HCT116 (cell line): Measurements from ENCODE around the gene MTMR12. TPM values are rescaled to one million over a fixed set of nuclear protein-coding genes. Genes with fewer than 3 reads are reported as not detected.

Experiments
- ATAC-seq: fragments of 200-7000 bp; cut with Tn5 transposase; 2 replicates; pipeline ENCODE4 v1.9.1; 2020; ENCODE audit warnings: mild to moderate bottlenecking, moderate library complexity
- BruUV-seq: library from RNA; stranded (reverse); fragments of 400-500 nt; replicated peaks from 2 replicates; lab custom pipeline; 2021; lab: Mats Ljungman, UMichigan
- CTCF ChIA-PET: fragments of 300-600 bp; sonication (Branson Sonifier 250); formaldehyde crosslinking; loops from one replicate; lab custom pipeline; 2021; ENCODE audit warnings: antibody characterized with exemption; lab: Charles Lee
- POLR2A ChIA-PET: fragments of 300-600, 350-600 bp; sonication (Branson Sonifier 250); formaldehyde crosslinking; loops from one replicate; lab custom pipeline; 2021; ENCODE audit warnings: antibody characterized with exemption; lab: Charles Lee
- RAD21 ChIA-PET, 2 experiments: fragments of 300-600 bp; sonication (Branson Sonifier 250); formaldehyde crosslinking; loops; one replicate each; lab custom pipeline; 2023; ENCODE audit warnings: low total read pairs in 2 of 2; ENCODE audit not compliant: uncharacterized antibody in 2 of 2, unreplicated experiment in 2 of 2, low non-redundant PET in 1 of 2; lab: Charles Lee
- DNase-seq: peaks from one replicate; pipeline ENCODE4 v3.0.0-alpha.2; 2010; ENCODE audit warnings: low read depth, low spot score
- H2AFZ ChIP-seq: fragments of 200-600 bp; shearing (Covaris generic), sonication (generic); 2 replicates; pipeline ENCODE4 v1.6.1; 2017; ENCODE audit warnings: low read depth, mixed run types, mixed read lengths, antibody characterized with exemption, low read length; ENCODE audit not compliant: poor library complexity, severe bottlenecking
- H3K27ac ChIP-seq: 2 replicates; pipeline ENCODE4 v1.5.1; 2012; ENCODE audit warnings: low read depth, low read length
- H3K27me3 ChIP-seq: fragments of 200-600 bp; sonication (generic); 2 replicates; pipeline ENCODE4 v1.6.1; 2016; ENCODE audit warnings: mixed run types, low read length, mixed read lengths; ENCODE audit not compliant: insufficient read depth
- H3K36me3 ChIP-seq, 2 experiments: fragments of 200-500 bp in 1 of 2; fragments of 200-600 bp in 1 of 2; sonication (Bioruptor generic) in 1 of 2; sonication (generic) in 1 of 2; 2 replicates each; pipeline versions ENCODE4 v1.5.1 to v1.6.1; 2014 to 2016; ENCODE audit warnings: low read length in 2 of 2, inconsistent platforms in 1 of 2, mixed read lengths in 1 of 2, mixed run types in 1 of 2; ENCODE audit not compliant: insufficient read depth in 2 of 2, control insufficient read depth in 1 of 2
- H3K4me1 ChIP-seq, 2 experiments: fragments of 200-600 bp in 1 of 2; sonication (generic) in 1 of 2; 2 replicates each; pipeline versions ENCODE4 v1.5.1 to v1.6.1; 2012 to 2017; ENCODE audit warnings: low read length in 2 of 2, inconsistent platforms in 1 of 2, mild to moderate bottlenecking in 1 of 2, mixed read lengths in 1 of 2, mixed run types in 1 of 2, moderate library complexity in 1 of 2; ENCODE audit not compliant: insufficient read depth in 2 of 2, control insufficient read depth in 1 of 2
- H3K4me2 ChIP-seq: fragments of 200-600 bp; sonication (generic); 2 replicates; pipeline ENCODE4 v1.6.1; 2017; ENCODE audit warnings: mixed run types, low read length, mixed read lengths
- H3K4me3 ChIP-seq, 2 experiments: fragments of 200-600 bp in 1 of 2; sonication (generic) in 1 of 2; replicated peaks in 1 of 2; 2 replicates each; pipeline ENCODE4 v1.5.1; 2011 to 2016; ENCODE audit warnings: low read length in 2 of 2, control low read depth in 1 of 2, low read depth in 1 of 2, mild to moderate bottlenecking in 1 of 2, mixed read lengths in 1 of 2, mixed run types in 1 of 2
- H3K79me2 ChIP-seq: fragments of 200-600 bp; sonication (generic); 2 replicates; pipeline ENCODE4 v1.6.1; 2017; ENCODE audit warnings: mild to moderate bottlenecking, mixed run types, low read length, moderate library complexity, mixed read lengths; ENCODE audit not compliant: insufficient read depth
- H3K9ac ChIP-seq: fragments of 200-600 bp; sonication (generic); 2 replicates; pipeline ENCODE4 v1.6.1; 2016; ENCODE audit warnings: low read length, mixed read lengths
- H3K9me2 ChIP-seq: fragments of 200-600 bp; sonication (generic), shearing (Covaris generic); 2 replicates; pipeline ENCODE4 v1.6.1; 2017; ENCODE audit warnings: mixed run types, mild to moderate bottlenecking, moderate library complexity; ENCODE audit not compliant: insufficient read depth
- H3K9me3 ChIP-seq, 2 experiments: fragments of 200-500 bp in 1 of 2; fragments of 200-600 bp in 1 of 2; sonication (Bioruptor generic) in 1 of 2; sonication (generic) in 1 of 2; 2 replicates each; pipeline ENCODE4 v1.6.1; 2014 to 2017; ENCODE audit warnings: low read length in 2 of 2, mixed read lengths in 2 of 2, inconsistent platforms in 1 of 2, low read depth in 1 of 2, mild to moderate bottlenecking in 1 of 2, mixed run types in 1 of 2, moderate library complexity in 1 of 2; ENCODE audit not compliant: control insufficient read depth in 1 of 2, insufficient read depth in 1 of 2
- H4K20me1 ChIP-seq: fragments of 200-600 bp; sonication (generic), shearing (Covaris generic); 2 replicates; pipeline ENCODE4 v1.6.1; 2017; ENCODE audit warnings: mixed run types, mild to moderate bottlenecking, moderate library complexity; ENCODE audit not compliant: insufficient read depth
- CBX3 ChIP-seq: IDR thresholded peaks from 2 replicates; pipeline ENCODE4 v1.6.1; 2012; ENCODE audit warnings: low read depth
- ELF1 ChIP-seq: IDR thresholded peaks from 2 replicates; pipeline ENCODE4 v1.6.1; 2012; ENCODE audit warnings: low read depth, borderline replicate concordance
- EZH2phosphoT487 ChIP-seq: fragments of 200-600 bp; IDR thresholded peaks from 2 replicates; pipeline ENCODE4 v1.6.1; 2018; ENCODE audit warnings: antibody characterized with exemption, borderline replicate concordance
- FOSL1 ChIP-seq: IDR thresholded peaks from 2 replicates; pipeline ENCODE4 v1.6.1; 2012; ENCODE audit warnings: low read depth
- JUND ChIP-seq: IDR thresholded peaks from 2 replicates; pipeline ENCODE4 v1.6.1; 2012
- RAD21 ChIP-seq: IDR thresholded peaks from 2 replicates; pipeline ENCODE4 v1.6.1; 2012; ENCODE audit warnings: low read depth, mild to moderate bottlenecking
- SIN3A ChIP-seq: IDR thresholded peaks from 2 replicates; pipeline ENCODE4 v1.6.1; 2012; ENCODE audit warnings: low read depth
- SP1 ChIP-seq: IDR thresholded peaks from 2 replicates; pipeline ENCODE4 v1.6.1; 2012; ENCODE audit warnings: low read depth
- SRF ChIP-seq: IDR thresholded peaks from 2 replicates; pipeline ENCODE4 v1.6.1; 2012; ENCODE audit warnings: low read depth
- TCF7L2 ChIP-seq: IDR thresholded peaks from 2 replicates; pipeline ENCODE4 v1.7.0; 2011; ENCODE audit warnings: borderline replicate concordance, inconsistent platforms; ENCODE audit not compliant: insufficient read depth, insufficient read length; ENCODE audit errors: extremely low read depth
- YY1 ChIP-seq: IDR thresholded peaks from 2 replicates; pipeline ENCODE4 v1.6.1; 2011; ENCODE audit warnings: low read length, low read depth, moderate library complexity, mild to moderate bottlenecking; ENCODE audit not compliant: insufficient replicate concordance; ENCODE audit errors: extremely low read depth
- intact Hi-C: fragments of 100-400 bp; cut with micrococcal nuclease; formaldehyde crosslinking; loops from 2 replicates; pipeline ENCODE4 v1.10.0; 2022
- total RNA-seq: library from RNA; stranded (reverse); gene quantifications from one replicate; pipeline ENCODE4 v1.2.1, GENCODE V29; 2021; ENCODE audit not compliant: unreplicated experiment
- TF ChIP-seq, protein P1 (sequence below): IDR thresholded peaks from 2 replicates; pipeline ENCODE4 v1.6.1; 2012
- TF ChIP-seq, protein P2 (sequence below): IDR thresholded peaks from 2 replicates; pipeline ENCODE4 v1.6.1; 2012; ENCODE audit warnings: low read depth
- TF ChIP-seq, protein P3 (sequence below): IDR thresholded peaks from 2 replicates; pipeline ENCODE4 v1.6.1; 2011; ENCODE audit warnings: mild to moderate bottlenecking, low read length, moderate library complexity; ENCODE audit not compliant: insufficient replicate concordance; ENCODE audit errors: extremely low read depth

MTMR12 gene
- total RNA-seq, 1 experiment from 2014 or later = 27.3 TPM

DNA sequence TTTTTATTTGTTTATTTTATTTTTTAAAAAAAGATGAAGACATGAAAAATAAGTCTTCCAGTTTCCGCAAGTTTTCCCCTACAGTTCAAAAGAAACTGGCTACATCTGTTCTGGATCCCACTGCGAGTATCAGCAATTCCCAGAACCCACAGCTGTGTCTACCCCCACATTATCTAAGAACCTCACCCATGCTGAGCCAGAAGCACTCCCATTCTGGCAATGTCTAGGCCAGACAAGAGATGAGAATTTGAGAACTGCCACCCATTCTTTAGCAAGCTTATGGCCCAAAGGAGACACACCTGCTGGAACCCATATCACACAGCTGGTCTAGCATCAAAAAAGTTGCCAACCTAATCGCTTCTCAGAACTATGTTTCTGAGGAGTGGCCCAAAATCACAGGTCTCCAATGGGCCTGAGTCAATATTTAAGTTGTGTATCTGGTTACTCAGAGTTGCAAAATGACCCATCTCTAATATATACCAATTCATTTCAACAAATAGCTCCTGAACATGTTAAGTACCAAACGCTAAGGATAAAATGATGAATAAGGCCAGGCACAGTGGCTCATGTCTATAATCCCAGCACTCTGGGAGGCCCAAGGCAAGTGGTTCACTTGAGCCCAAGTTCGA lies 27.1 kb downstream of the MTMR12 start:
- Histone ChIP-seq H3K4me2 (no peak overlapping the region), H3K27me3 (no peaks in the 10 kb centered on the region), H3K9ac (no peak overlapping the region), H3K4me3 (no peak overlapping the region), H3K27ac (no peak overlapping the region), H3K9me2 (no peaks in the 10 kb centered on the region), H3K9me3 (no peaks in the 10 kb centered on the region), H3K36me3 (no peaks in the 10 kb centered on the region), H4K20me1 (0 out of 2 replicates have a peak, but pooled peaks cover 3% of the 10 kb centered on the region), H3K79me2 (peaks cover 25% of the 10 kb centered on the region; the same call in 1 of the 2 replicates), H2AFZ (no peak overlapping the region), H3K4me1 (peaks cover 0 to 7% of the 10 kb centered on the region in 2 experiments; a peak in 1 of 4 replicates)
- intact Hi-C loops = no loop called here
- no peak for ATAC-seq
- no peak for DNase-seq
- no TSS peak for BruUV-seq
- POLR2A ChIA-PET = no interaction called here
- RAD21 ChIA-PET = no interaction called here
- TF ChIP-seq SP1 (no peak), CBX3 (no peak), ELF1 (no peak), TCF7L2 (no peak), SIN3A (no peak), SRF (no peak), EZH2phosphoT487 (no peak), FOSL1 (no peak), RAD21 (no peak), YY1 (no peak), JUND (no peak)
- TF ChIP-seq, protein P1, sequence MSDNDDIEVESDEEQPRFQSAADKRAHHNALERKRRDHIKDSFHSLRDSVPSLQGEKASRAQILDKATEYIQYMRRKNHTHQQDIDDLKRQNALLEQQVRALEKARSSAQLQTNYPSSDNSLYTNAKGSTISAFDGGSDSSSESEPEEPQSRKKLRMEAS = no peak
- TF ChIP-seq, protein P2, sequence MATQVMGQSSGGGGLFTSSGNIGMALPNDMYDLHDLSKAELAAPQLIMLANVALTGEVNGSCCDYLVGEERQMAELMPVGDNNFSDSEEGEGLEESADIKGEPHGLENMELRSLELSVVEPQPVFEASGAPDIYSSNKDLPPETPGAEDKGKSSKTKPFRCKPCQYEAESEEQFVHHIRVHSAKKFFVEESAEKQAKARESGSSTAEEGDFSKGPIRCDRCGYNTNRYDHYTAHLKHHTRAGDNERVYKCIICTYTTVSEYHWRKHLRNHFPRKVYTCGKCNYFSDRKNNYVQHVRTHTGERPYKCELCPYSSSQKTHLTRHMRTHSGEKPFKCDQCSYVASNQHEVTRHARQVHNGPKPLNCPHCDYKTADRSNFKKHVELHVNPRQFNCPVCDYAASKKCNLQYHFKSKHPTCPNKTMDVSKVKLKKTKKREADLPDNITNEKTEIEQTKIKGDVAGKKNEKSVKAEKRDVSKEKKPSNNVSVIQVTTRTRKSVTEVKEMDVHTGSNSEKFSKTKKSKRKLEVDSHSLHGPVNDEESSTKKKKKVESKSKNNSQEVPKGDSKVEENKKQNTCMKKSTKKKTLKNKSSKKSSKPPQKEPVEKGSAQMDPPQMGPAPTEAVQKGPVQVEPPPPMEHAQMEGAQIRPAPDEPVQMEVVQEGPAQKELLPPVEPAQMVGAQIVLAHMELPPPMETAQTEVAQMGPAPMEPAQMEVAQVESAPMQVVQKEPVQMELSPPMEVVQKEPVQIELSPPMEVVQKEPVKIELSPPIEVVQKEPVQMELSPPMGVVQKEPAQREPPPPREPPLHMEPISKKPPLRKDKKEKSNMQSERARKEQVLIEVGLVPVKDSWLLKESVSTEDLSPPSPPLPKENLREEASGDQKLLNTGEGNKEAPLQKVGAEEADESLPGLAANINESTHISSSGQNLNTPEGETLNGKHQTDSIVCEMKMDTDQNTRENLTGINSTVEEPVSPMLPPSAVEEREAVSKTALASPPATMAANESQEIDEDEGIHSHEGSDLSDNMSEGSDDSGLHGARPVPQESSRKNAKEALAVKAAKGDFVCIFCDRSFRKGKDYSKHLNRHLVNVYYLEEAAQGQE = no peak
- TF ChIP-seq, protein P3, sequence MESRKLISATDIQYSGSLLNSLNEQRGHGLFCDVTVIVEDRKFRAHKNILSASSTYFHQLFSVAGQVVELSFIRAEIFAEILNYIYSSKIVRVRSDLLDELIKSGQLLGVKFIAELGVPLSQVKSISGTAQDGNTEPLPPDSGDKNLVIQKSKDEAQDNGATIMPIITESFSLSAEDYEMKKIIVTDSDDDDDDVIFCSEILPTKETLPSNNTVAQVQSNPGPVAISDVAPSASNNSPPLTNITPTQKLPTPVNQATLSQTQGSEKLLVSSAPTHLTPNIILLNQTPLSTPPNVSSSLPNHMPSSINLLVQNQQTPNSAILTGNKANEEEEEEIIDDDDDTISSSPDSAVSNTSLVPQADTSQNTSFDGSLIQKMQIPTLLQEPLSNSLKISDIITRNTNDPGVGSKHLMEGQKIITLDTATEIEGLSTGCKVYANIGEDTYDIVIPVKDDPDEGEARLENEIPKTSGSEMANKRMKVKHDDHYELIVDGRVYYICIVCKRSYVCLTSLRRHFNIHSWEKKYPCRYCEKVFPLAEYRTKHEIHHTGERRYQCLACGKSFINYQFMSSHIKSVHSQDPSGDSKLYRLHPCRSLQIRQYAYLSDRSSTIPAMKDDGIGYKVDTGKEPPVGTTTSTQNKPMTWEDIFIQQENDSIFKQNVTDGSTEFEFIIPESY = no peak
- CTCF ChIA-PET = no interaction called here
